Measurements from ENCODE around the gene WDR53.
"Not testable (repeated sequence)": the region's sequence is repeated elsewhere in the genome, so short reads cannot be mapped to it uniquely, and the experiment has no call there.

Gene WDR53

DNA sequence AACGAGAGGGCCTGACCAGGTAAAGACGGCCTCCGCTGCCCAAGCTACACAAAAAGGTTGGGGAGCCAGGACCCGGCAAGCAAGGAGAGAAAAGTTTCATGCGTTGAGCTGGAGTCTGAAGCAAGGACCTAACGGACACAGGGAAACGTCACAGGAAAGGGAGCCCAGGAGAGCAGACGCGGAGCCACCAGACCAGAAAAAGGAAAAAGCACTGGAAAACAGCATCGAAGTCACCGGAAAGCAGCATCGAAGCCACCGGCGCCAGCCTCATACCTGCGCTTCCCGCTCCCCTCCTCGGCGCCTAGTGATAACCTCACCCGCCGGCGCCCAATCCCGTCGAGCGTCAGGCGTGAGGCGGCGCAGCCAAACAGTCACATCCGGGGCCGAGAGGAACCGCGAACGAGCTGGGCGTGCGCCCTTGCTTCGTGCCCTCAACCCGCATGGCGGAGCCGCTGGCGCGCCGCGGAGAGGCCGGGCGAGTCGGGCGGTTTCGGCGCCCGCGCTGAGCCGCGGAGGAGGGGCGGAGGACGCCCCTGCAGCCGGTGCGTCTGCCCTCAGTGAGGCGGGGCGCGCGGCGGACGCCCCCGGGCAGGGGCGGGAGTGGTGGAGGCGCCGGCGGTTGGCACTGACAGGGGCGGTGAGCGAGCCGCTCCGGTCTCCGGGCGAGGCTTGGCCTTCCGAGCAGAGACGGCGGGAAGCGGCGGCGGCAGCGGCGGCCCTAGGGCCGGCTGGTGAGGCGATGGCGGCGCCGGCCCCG lies at the start of gene WDR53, which contains the start of gene FBXO45:
WDR53 (minus strand) TSS at position 309 of the 757 bp plus-strand sequence. CDS start 7,079 bp downstream, outside the sequence.
FBXO45 (plus strand) TSS at position 415 of the 757 bp plus-strand sequence; CDS start at position 740, 325 bp downstream.
- peak; percentile 92 for DNase-seq

DNA sequence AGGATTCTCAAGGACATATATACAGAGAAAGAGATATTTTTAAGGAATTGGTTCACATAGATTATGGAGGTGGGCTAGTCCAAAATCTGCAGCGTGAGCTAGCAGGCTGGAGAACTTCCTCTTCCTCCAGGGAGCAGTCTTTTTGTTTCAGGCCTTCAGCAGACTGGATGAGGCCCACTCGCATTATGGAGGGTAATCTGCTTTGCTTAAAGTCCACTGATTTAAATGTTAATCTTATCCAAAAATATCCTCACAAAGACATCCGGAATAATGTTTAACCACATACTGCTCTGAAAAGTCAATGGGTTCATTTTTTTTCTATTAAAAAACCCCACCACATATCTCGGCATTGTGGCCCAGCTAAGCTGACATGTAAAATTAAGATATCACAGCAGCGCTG lies 48.9 kb upstream of the WDR53 start:
- DNase-seq: no peak

DNA sequence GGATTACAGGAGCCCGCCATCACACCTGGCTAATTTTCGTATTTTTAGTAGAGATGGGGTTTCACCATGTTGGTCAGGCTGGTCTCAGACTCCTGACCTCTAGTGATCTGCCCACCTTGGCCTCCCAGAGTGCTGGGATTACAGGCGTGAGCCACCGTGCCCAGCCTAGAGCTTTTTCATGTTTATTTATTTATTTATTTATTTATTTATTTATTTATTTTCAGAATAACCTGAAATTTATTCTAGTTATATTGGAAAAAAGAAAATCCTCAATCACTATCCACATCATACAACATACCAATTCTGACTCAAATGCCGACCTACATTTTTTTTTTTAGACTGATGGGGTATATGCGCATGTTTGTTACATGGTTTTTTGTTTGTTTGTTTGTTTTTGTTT lies 46.9 kb upstream of the WDR53 start:
- not testable (repeated sequence) for DNase-seq

DNA sequence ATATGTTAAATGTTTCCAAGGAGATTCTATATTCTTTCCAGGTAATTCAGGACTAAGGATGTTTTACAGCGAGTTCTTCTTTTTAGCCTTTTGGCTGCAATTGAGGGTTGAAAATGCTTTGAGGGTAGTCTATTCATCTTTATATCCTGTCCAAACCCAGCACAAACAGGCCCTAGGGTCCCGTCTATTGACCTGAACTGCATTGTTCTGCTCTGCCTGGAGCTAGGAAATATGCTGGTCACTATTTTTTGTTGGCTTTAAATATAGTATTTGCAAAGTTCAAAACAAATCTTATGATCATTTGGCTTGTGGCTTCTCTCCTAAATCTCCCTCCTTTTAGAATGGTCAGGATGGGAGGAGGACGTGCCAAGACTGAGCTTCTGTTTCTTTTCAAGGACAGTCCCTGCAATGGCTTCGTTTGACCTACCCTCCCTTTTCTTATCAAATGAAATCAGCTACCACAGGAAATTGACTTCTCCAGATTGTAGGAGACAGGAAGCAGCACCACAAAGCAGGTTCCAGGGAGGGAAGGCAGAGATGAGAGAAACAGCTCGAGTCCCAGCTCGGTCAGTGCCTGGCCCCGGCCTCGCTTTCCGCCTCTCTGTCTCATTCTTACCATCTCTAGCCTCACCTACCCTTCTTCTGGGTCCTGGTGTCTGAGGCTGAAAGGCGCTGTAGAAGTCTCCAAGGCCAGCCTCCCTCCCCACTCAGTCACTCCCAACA lies 43.6 kb upstream of the WDR53 start:
- DNase-seq: peak; percentile 58

DNA sequence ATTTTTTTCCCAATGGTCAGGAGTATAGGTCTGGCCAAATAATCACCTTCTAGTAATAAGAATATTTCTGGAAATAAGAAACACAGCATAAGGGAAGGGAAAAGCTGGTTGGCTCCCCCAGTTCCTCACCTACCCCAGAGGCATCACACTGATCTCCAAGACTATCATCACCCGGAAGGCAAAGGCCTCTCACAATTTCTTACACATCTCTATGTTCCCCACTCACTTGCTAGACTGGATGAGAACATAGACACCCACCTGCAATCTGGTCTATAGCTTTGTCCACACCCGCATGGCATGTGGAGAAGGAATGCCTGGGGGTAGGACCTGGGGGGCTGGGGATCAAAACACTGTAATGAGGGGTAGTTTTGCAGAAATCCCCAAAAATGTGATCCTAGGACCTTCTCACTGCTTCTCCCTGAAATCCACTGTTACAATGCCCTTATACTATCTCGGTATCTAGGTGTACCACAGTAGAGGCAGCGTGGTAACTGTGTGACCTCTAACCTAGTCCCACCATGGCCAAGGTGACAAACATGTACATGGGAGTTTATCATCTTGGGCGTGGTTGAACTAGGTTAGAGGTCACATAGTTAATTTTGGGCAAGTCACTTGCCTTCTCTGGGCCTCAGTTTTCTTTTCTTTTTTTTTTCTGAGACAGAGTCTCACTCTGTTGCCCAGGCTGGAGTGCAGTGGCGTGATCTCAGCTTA lies 41.6 kb upstream of the WDR53 start:
- no peak for DNase-seq

GRCh38 chr3:196609343-196609775 lies 41.0 kb upstream of the WDR53 start:
- DNase-seq: peak; percentile 86

DNA sequence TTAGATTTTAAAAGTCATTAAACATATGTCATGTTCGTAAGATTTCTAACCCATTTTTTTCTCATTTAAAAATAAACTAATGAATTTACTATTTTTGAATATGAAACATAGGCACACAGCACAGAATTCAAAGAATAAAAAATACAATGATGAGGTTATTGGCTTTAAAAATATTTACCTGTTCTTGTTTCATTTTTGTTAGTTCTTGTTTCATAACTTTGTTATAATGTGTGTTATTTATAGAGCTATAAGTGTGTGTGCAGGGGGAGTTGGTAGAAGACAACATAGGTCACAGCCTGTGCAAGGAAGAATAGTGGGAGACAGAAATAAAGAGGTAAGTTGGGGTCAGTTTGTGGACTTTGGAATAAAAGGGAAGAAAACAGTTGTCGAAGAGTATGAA lies 40.3 kb upstream of the WDR53 start:
- no peak for DNase-seq

GRCh38 chr3:196604548-196604947 lies 36.2 kb upstream of the WDR53 start:
- DNase-seq: no peak

GRCh38 chr3:196603683-196604082 lies 35.3 kb upstream of the WDR53 start:
- no peak for DNase-seq

DNA sequence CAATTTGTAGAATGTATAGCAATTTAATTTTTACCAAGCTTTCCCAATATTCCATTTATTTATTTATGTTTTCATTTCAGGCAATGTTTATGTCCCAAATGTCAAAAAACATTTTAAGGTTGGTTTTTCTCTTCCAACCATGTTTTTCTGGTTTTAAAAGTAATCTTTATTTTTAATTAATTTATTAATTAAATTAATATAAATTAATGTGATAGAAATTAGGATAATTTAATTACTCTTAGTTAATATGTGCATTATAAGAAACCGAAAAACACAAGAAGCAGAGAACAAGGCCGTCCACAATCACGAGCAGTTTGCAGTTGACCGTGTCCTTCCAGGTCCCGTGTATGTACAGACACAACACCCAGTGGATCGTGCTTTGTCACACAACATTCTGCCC lies 34.3 kb upstream of the WDR53 start:
- DNase-seq: no peak

DNA sequence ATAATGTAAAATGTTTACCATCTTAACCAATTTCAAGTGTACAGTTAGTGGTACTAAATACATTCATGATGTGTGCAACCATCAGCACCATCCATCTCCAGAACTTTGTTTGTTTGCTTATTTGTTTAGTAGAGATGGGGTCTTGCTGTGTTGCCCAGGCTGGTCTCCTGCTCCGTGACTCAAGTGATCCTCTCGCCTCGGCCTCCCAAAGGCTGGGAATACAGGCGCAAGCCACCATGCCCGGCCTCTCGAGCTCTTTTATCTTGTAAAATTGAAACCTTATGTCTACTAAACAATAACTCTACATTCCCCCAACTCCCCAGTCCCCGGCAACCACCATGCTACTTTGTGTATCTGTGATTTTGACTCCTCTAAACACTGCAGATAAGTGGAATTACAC lies 32.0 kb upstream of the WDR53 start:
- DNase-seq: no peak

DNA sequence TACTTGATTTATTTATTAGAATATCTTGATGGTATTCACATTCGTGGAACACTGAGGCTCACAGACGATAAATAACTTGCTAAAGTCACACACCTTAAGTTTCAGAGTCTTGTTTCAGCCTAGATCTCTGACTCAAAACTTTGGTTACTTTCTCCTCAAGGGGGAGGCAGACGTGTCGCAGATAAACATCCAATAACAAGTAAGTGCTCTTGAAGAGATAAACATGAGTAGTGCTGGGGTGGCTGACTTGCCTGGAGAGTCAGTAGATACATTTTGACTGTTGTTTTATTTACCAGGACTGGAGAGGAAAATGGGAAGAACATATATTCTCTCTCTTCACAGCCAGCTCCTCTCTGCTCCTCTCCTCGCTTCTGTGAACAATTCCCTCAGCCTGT lies 31.4 kb upstream of the WDR53 start:
- DNase-seq: no peak

DNA sequence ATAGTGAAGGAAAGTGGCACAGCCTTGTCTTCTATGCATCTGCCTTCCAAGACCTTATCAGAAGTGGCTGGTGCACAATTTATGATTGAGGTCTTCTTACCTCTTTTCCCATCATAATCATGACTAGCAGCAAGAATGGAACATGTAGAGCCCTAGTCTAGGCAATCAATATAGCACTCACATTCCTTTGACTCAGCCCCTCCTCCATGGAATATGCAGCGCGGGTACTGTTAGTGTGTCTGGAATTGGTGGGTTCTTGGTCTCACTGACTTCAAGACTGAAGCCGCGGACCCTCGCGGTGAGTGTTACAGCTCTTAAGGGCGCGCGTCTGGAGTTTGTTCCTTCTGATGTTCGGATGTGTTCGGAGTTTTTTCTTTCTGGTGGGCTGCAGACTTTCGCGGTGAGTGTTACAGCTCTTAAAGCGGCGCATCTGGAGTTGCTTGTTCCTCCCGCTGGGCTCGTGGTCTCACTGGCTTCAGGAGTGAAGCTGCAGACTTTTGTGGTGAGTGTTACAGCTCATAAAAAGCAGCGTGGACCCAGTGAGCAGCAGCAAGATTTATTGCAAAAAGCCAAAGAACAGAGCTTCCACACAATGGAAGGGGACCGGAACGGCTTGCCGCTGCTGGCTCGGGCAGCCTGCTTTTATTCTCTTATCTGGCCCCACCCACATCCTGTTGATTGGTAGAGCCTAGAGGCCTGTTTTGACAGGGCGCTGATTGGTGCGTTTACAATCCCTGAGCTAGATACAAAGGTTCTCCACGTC lies 29.8 kb upstream of the WDR53 start:
- peak; percentile 55 for DNase-seq

- no peak for DNase-seq
These were observed 28.0 kb upstream of the WDR53 start for GRCh38 chr3:196596355-196596754.

DNA sequence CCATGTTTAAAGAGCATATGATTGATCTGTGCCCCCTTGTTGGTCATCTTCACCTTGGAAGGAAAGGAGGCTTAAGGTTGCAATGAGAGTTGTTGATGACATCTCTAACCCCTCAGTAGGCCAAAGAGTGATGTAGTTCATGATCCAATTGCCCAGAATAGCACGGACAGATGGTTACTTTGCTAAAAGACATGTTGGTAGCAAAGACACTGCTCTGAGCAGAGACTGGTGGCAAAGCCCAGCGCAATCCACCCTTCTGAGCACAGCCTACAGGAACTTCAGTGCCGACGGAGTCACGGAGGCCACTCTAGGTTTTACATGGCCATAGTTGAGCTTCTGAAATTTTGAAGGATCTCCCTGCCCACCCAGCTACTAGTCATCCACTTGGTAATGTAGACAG lies 21.9 kb upstream of the WDR53 start:
- no peak for DNase-seq

DNA sequence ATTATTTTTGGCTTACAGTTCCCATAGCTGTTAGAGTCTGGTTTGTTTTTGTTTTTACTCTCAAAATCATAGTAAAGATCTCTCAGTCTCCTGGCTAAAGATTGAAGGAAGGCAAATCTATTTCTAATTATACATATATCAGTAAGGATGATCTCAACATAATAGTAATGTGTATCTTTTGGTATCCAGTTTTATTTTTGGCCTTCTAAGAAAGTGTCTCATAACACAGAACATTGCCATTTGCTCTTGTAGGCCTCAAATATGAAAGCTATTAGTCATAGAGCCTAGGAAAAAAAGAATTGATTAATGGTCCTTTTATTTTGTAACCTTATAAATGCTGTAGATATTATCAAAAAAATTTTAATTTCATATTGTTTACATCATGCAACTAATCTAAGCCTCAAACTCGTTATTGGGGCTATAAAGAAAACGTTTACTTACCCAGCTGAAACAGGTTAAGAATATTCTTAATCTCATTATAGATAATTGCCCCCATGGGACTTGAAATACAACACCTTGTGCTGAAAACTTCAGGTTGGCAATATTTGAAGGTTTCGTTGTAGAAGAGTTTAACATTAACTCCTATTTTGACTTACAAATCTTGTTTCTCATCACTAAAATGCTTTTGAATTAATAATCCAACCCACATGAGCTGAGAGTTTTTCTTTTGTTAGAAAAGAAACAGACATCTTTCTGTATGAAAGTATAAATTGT lies 16.8 kb upstream of the WDR53 start:
- DNase-seq: no peak

DNA sequence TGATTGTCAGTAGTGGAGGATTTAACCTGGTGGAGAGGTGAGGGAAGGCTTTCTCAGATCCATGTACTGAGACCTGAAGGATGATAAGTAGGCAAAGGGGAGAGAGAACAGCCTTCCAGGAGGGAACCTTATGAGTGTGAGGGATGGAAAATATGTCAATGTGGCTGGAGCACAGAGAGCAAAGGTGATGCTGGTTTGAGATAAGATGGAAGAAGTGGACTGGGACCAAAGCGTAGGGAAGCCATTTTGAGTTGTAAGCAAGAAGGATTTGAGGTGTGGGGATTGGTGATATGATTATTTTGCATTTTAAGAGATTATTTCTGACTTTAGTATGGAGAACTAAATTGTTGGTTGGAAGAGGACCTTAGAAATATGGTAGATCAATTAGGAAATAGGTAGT lies 4.0 kb upstream of the WDR53 start:
- DNase-seq: no peak

GRCh38 chr3:196570332-196570731 lies 2.0 kb upstream of the WDR53 start:
- not testable (repeated sequence) for DNase-seq

DNA sequence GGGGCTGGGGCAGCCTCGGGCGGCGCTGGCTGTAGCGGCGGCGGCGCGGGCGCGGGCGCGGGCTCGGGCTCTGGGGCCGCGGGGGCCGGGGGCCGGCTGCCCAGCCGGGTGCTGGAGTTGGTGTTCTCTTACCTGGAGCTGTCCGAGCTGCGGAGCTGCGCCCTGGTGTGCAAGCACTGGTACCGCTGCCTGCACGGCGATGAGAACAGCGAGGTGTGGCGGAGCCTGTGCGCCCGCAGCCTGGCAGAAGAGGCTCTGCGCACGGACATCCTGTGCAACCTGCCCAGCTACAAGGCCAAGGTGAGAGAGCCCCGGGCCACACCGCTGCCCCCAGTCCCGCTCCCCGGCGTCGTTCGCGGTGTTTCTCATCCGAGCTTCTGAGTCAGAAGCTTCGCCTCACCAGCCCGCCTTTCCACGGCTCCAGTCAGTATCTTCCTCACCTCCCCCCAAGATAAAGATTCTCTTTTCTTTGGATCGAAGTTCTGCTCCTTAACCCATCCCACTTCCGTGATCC lies 706 bp upstream of the WDR53 start:
- no peak for DNase-seq

GRCh38 chr3:196563721-196564225 lies 4.6 kb downstream of the WDR53 start:
- DNase-seq: no peak

GRCh38 chr3:196559826-196560225 lies 8.5 kb downstream of the WDR53 start:
- no peak for DNase-seq

- DNase-seq: no peak
These were observed 9.9 kb downstream of the WDR53 start for GRCh38 chr3:196558476-196558875.

All from KG1 (cell line).